NT2/D1 (cell line): ENCODE data around the gene PRKAG2.

ENCODE experiments used
- SUZ12 ChIP-seq: IDR thresholded peaks from 2 replicates; pipeline ENCODE4 v1.6.1; 2011; ENCODE audit not compliant: insufficient read length, insufficient read depth; ENCODE audit errors: extremely low read depth
- YY1 ChIP-seq: IDR thresholded peaks from 2 replicates; pipeline ENCODE4 v1.6.1; 2011; ENCODE audit not compliant: insufficient read length, insufficient read depth
- ZNF274 ChIP-seq: IDR thresholded peaks from 2 replicates; pipeline ENCODE4 v1.6.1; 2011; ENCODE audit warnings: mild to moderate bottlenecking, low read depth, low read length

DNA sequence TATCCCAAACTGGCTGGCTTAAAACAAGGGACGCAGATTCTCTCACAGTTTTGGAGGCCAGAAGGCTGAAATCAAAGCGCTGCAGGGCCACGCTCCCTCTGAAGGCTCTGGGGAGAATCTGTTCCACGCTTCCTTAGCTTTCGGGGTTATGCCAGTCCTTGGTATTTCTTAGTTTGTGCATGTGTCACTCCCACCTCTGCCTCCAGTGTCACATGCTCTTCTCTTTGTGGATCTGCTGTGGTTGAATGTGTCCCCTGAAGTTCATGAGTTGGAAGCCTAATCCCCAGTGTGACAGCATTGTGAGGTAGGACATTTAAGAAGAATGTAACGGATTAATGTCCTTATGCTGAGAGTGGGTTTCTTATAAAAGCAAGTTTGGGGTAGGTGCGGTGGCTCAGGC is 327.8 kb downstream of the PRKAG2 start:
- TF ChIP-seq YY1 (no peak), ZNF274 (no peak), SUZ12 (no peak)
